ENCODE measurements around the gene CALN1. TPM values are rescaled to one million over a fixed set of nuclear protein-coding genes. Genes with fewer than 3 reads are reported as not detected.

The CALN1 gene
- total and polyA plus RNA-seq, 11 donors, result not detected

DNA sequence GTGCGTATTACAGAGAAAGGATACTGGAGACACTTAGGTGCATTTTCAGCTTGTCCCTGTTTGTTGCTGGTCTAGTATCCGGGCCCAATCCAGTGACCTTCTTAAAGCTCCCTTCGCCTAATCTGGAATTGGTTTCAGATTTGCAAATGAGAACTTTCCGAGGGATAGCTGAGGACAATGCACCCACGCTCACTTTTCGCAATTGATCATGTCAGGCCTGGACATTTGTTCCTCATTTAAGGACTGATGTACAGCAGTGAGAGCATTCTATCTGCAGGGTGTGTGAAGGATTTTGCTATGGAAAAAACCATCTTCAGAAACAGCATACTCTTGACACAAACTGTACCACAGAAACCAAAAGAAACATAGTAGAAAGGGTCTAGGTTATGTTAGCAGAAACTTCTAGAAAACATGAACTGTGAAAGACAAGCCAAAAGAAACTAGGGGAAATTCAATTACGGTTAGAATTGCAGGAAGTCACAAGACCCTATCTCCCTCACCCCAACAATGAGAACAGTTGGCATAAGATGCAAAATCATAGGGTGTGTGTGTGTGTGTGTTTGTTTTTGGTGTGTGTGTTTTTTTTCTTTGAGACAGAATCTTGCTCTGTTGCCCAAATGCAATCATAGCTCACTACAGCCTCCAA lies 331.1 kb downstream of the CALN1 start:
- no peak for TF ChIP-seq POLR2A (IDR thresholded peaks at IDR 0.05)
- TF ChIP-seq, protein P1, sequence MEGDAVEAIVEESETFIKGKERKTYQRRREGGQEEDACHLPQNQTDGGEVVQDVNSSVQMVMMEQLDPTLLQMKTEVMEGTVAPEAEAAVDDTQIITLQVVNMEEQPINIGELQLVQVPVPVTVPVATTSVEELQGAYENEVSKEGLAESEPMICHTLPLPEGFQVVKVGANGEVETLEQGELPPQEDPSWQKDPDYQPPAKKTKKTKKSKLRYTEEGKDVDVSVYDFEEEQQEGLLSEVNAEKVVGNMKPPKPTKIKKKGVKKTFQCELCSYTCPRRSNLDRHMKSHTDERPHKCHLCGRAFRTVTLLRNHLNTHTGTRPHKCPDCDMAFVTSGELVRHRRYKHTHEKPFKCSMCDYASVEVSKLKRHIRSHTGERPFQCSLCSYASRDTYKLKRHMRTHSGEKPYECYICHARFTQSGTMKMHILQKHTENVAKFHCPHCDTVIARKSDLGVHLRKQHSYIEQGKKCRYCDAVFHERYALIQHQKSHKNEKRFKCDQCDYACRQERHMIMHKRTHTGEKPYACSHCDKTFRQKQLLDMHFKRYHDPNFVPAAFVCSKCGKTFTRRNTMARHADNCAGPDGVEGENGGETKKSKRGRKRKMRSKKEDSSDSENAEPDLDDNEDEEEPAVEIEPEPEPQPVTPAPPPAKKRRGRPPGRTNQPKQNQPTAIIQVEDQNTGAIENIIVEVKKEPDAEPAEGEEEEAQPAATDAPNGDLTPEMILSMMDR (IDR thresholded peaks at IDR 0.05), result no peak
- ATAC-seq, result no peak
- no peak overlapping the region for H3K27ac ChIP-seq
- 74 to 81% (median 80%) methylated on average over 7 of the region's 7 CpGs for WGBS, 4 donors
- H3K4me3 ChIP-seq, result no peak overlapping the region
- H3K27me3 ChIP-seq, result peaks cover 0 to 2% (median 0%) of the 10 kb centered on the region in 9 donors
- no peak for DNase-seq
- no peaks in the 10 kb centered on the region for H3K36me3 ChIP-seq
- no peaks in the 10 kb centered on the region for H3K9me3 ChIP-seq
- no peaks in the 10 kb centered on the region for H3K4me1 ChIP-seq
- intact Hi-C loops (cut with DNase I), result no loop called here

- Histone ChIP-seq H3K27me3 (no peaks in the 10 kb centered on the region), H3K36me3 (no peaks in the 10 kb centered on the region), H3K4me3 (no peak overlapping the region), H3K4me1 (no peaks in the 10 kb centered on the region), H3K27ac (no peak overlapping the region), H3K9me3 (no peaks in the 10 kb centered on the region)
- TF ChIP-seq, protein P1 (IDR thresholded peaks at IDR 0.05), result no peak
- TF ChIP-seq POLR2A (IDR thresholded peaks at IDR 0.05), result no peak
- intact Hi-C loops (cut with DNase I), result no loop called here
- WGBS, 4 donors, result 58 to 73% (median 65%) methylated on average over 4 of the region's 4 CpGs
- DNase-seq (no peak), ATAC-seq (no peak)
Measured at GRCh38 chr7:72080341-72080766, 331.8 kb downstream of the CALN1 start.

GRCh38 chr7:72078856-72079255 lies 333.3 kb downstream of the CALN1 start:
- Histone ChIP-seq H3K36me3 (no peaks in the 10 kb centered on the region), H3K4me3 (no peak overlapping the region), H3K9me3 (peaks cover 0 to 5% (median 0%) of the 10 kb centered on the region in 12 donors), H3K27me3 (no peaks in the 10 kb centered on the region), H3K4me1 (no peaks in the 10 kb centered on the region), H3K27ac (no peak overlapping the region)
- TF ChIP-seq, protein P1 (IDR thresholded peaks at IDR 0.05), result no peak
- no peak for TF ChIP-seq POLR2A (IDR thresholded peaks at IDR 0.05)
- ATAC-seq (no peak), DNase-seq (no peak)
- 87 to 92% (median 91%) methylated on average over 11 of the region's 11 CpGs for WGBS, 4 donors
- intact Hi-C loops (cut with DNase I), result no loop called here

DNA sequence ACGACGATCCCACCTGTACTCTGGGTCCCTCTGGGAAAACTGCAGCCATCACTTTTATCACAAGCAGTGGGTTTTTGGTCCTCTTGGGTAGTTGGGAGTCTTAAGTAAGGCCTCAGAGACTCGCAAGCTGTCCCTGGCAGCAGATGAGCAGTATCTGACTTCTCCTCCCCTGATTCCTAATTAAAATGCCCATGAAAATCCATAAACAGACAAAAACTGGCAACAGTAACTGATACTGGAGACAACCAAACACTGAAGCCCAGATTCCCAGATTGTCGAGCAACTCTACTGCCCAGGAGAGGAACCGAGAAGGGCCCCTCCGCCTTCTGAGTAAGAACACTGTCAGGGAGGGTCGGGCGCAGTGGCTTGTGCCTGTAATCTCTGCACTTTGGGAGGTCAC lies 333.8 kb downstream of the CALN1 start:
- whole genome bisulfite sequencing, 4 donors, result 87 to 97% (median 91%) methylated on average over 8 of the region's 8 CpGs
- Histone ChIP-seq H3K27me3 (no peaks in the 10 kb centered on the region), H3K4me3 (no peak overlapping the region), H3K4me1 (no peaks in the 10 kb centered on the region), H3K36me3 (no peaks in the 10 kb centered on the region), H3K9me3 (peaks cover 0 to 5% (median 0%) of the 10 kb centered on the region in 12 donors), H3K27ac (no peak overlapping the region)
- TF ChIP-seq, protein P1 (IDR thresholded peaks at IDR 0.05), result no peak
- TF ChIP-seq POLR2A (IDR thresholded peaks at IDR 0.05), result no peak
- intact Hi-C loops (cut with DNase I), result no loop called here
- no peak for ATAC-seq
- DNase-seq, result no peak

Data from heart left ventricle (tissue), 16 donors.